K562 (cell line): Measurements from ENCODE around the gene RDH14. TPM values are rescaled to one million over a fixed set of nuclear protein-coding genes. Genes with fewer than 3 reads are reported as not detected.
A peak's percentile ranks its signal among the peaks of the same experiment; 100 is the strongest.

Experiments
- ATAC-seq: fragments of 200-7000 bp; cut with Tn5 transposase; 3 replicates; pipeline ENCODE4 v1.9.1; 2020; ENCODE audit warnings: moderate library complexity
- BruUV-seq: library from RNA; stranded (reverse); fragments of 400-500 nt; replicated peaks from 2 replicates; lab custom pipeline; 2021; lab: Mats Ljungman, UMichigan
- CTCF ChIA-PET: fragments of 300-600 bp; formaldehyde crosslinking; extraction: SDS; loops from one replicate; lab custom pipeline; 2021; ENCODE audit warnings: low intra/inter-chr PET ratio; lab: Yijun Ruan, JAX
- POLR2A ChIA-PET: fragments of 300-600, 350-650 bp; sonication (Branson Sonifier 250); formaldehyde crosslinking; extraction: SDS; loops from one replicate; lab custom pipeline; 2021; ENCODE audit warnings: antibody characterized with exemption, inconsistent platforms; lab: Yijun Ruan, JAX
- DNase-seq, 4 experiments: peaks; one replicate each; pipeline versions ENCODE4 v3.0.0 to v3.0.0-alpha.2; 2011 to 2018; ENCODE audit warnings: low spot score in 3 of 4, mixed read lengths in 3 of 4; ENCODE audit errors: extremely low read depth in 1 of 4
- FAIRE-seq: peaks from 2 replicates; lab custom pipeline; 2011; peaks lifted over from hg19 to GRCh38; lab: Jason Lieb, UNC
- H2AFZ ChIP-seq: 2 replicates; pipeline ENCODE4 v1.6.0; 2011; ENCODE audit warnings: low read depth, low read length, control low read depth, inconsistent platforms
- H3K27ac ChIP-seq: fragments of 200-600 bp; 3 replicates; pipeline ENCODE4 v1.8.0; 2011; ENCODE audit warnings: low read depth, mild to moderate bottlenecking, control low read depth, inconsistent platforms, low read length, moderate library complexity, mixed read lengths; ENCODE audit errors: extremely low read depth
- H3K27me3 ChIP-seq, 2 experiments: fragments of 300-600 bp in 1 of 2; 2 replicates in 1 of 2; 3 replicates in 1 of 2; pipeline versions ENCODE4 v1.6.0 to v1.8.0; 2011; ENCODE audit warnings: inconsistent platforms in 2 of 2, low read length in 2 of 2, mild to moderate bottlenecking in 1 of 2, mixed read lengths in 1 of 2, moderate library complexity in 1 of 2; ENCODE audit not compliant: control insufficient read depth in 2 of 2, insufficient read depth in 2 of 2
- H3K36me3 ChIP-seq: fragments of 300-600 bp; 3 replicates; pipeline ENCODE4 v1.8.0; 2011; ENCODE audit warnings: mild to moderate bottlenecking, low read length, inconsistent platforms; ENCODE audit not compliant: control insufficient read depth, insufficient read depth
- H3K4me1 ChIP-seq, 2 experiments: fragments of 200-600 bp in 1 of 2; replicated peaks in 1 of 2; 2 replicates in 1 of 2; 3 replicates in 1 of 2; pipeline versions ENCODE4 v1.5.1 to v1.8.0; 2011; ENCODE audit warnings: inconsistent platforms in 2 of 2, low read length in 2 of 2, mild to moderate bottlenecking in 1 of 2, mixed read lengths in 1 of 2, moderate library complexity in 1 of 2; ENCODE audit not compliant: control insufficient read depth in 2 of 2, insufficient read depth in 2 of 2
- H3K4me2 ChIP-seq: 2 replicates; pipeline ENCODE4 v1.6.1; 2011; ENCODE audit warnings: low read length, control low read depth, inconsistent platforms, mixed read lengths; ENCODE audit not compliant: insufficient read depth
- H3K4me3 ChIP-seq: fragments of 200-600 bp; sonication (generic), shearing (Covaris generic); 2 replicates; pipeline ENCODE4 v1.5.1; 2016; ENCODE audit warnings: control low read depth, inconsistent platforms
- H3K79me2 ChIP-seq: fragments of 200-600 bp; 3 replicates; pipeline ENCODE4 v1.8.0; 2011; ENCODE audit warnings: low read length, inconsistent platforms; ENCODE audit not compliant: control insufficient read depth, insufficient read depth
- H3K9ac ChIP-seq, 2 experiments: 2 replicates each; pipeline versions ENCODE4 v1.6.0 to v1.6.1; 2011; ENCODE audit warnings: low read depth in 2 of 2, low read length in 2 of 2, control low read depth in 1 of 2, inconsistent platforms in 1 of 2, mild to moderate bottlenecking in 1 of 2, mixed read lengths in 1 of 2; ENCODE audit not compliant: insufficient read depth in 1 of 2
- H3K9me1 ChIP-seq: one replicate; pipeline ENCODE4 v1.6.0; 2011; ENCODE audit warnings: inconsistent platforms, mild to moderate bottlenecking, low read length, moderate library complexity; ENCODE audit not compliant: control insufficient read depth, insufficient read depth
- H3K9me3 ChIP-seq: replicated peaks from 2 replicates; pipeline ENCODE4 v1.5.1; 2011; ENCODE audit warnings: low read depth, low read length, inconsistent platforms; ENCODE audit not compliant: control insufficient read depth, insufficient read depth
- H4K20me1 ChIP-seq: replicated peaks from 2 replicates; pipeline ENCODE4 v1.6.1; 2011; ENCODE audit warnings: low read length, inconsistent platforms, mixed read lengths; ENCODE audit not compliant: control insufficient read depth, insufficient read depth
- ATF1 ChIP-seq, 2 experiments: fragments of 450-650 bp in 1 of 2; IDR thresholded peaks; 2 replicates each; pipeline ENCODE4 v1.6.1; 2016; ENCODE audit warnings: missing compliant biosample characterization in 1 of 2, missing genetic modification characterization in 1 of 2
- CBX3 ChIP-seq, 2 experiments: IDR thresholded peaks; 1 replicate in 1 of 2; 2 replicates in 1 of 2; pipeline ENCODE4 v1.6.1; 2012; ENCODE audit warnings: inconsistent platforms in 2 of 2, low read length in 2 of 2, borderline replicate concordance in 1 of 2, control low read depth in 1 of 2
- EZH2 ChIP-seq: IDR thresholded peaks from 2 replicates; pipeline ENCODE4 v1.6.1; 2012; ENCODE audit warnings: low read depth, mild to moderate bottlenecking, inconsistent platforms, low read length, borderline replicate concordance
- GTF2E2 ChIP-seq: fragments of 200-800 bp; sonication (Bioruptor generic); IDR thresholded peaks from 2 replicates; pipeline ENCODE4 v1.6.1; 2016; ENCODE audit warnings: missing genetic modification characterization, missing compliant biosample characterization
- NFRKB ChIP-seq: fragments of 450-650 bp; IDR thresholded peaks from 2 replicates; pipeline ENCODE4 v1.6.1; 2016; ENCODE audit warnings: low read depth
- NR2C2 ChIP-seq, 2 experiments: fragments of 200-800 bp in 1 of 2; sonication (Bioruptor generic) in 1 of 2; sonication (generic) in 1 of 2; formaldehyde crosslinking in 1 of 2; IDR thresholded peaks; 2 replicates each; pipeline versions ENCODE4 v1.6.1 to v1.8.0; 2016 to 2022; ENCODE audit warnings: mild to moderate bottlenecking in 1 of 2, missing compliant biosample characterization in 1 of 2, missing genetic modification characterization in 1 of 2, missing genetic modification reagents in 1 of 2
- PHTF2 ChIP-seq: fragments of 250-450 bp; sonication (Bioruptor Pico); IDR thresholded peaks from 2 replicates; pipeline ENCODE4 v1.5.0; 2021; ENCODE audit warnings: mild to moderate bottlenecking
- POLR2A ChIP-seq: fragments of 450-650 bp; conservative IDR thresholded peaks from 2 replicates; pipeline ENCODE4 v1.6.1; 2016
- SMAD1 ChIP-seq: fragments of 150-350 bp; IDR thresholded peaks from 2 replicates; pipeline ENCODE4 v1.6.1; 2014; ENCODE audit warnings: low read length, low read depth; ENCODE audit not compliant: partially characterized antibody
- TAF9B ChIP-seq: fragments of 450-650 bp; IDR thresholded peaks from 2 replicates; pipeline ENCODE4 v1.6.1; 2018; ENCODE audit warnings: mild to moderate bottlenecking; ENCODE audit not compliant: partially characterized antibody
- TEAD2 ChIP-seq: fragments of 450-650 bp; IDR thresholded peaks from 2 replicates; pipeline ENCODE4 v1.6.1; 2016; ENCODE audit warnings: missing genetic modification characterization, control low read depth, missing compliant biosample characterization
- ZBTB33 ChIP-seq: sonication (generic); formaldehyde crosslinking; IDR thresholded peaks from 2 replicates; pipeline ENCODE4 v1.8.1; 2023; ENCODE audit warnings: mild to moderate bottlenecking, missing genetic modification reagents
- ZNF140 ChIP-seq: fragments of 250-450 bp; sonication (Bioruptor Pico); IDR thresholded peaks from 2 replicates; pipeline ENCODE4 v1.8.0; 2021; ENCODE audit warnings: moderate library complexity, mild to moderate bottlenecking, inconsistent platforms
- ZNF143 ChIP-seq: sonication (generic); formaldehyde crosslinking; IDR thresholded peaks from 2 replicates; pipeline ENCODE4 v1.9.0; 2022; ENCODE audit warnings: mild to moderate bottlenecking, missing genetic modification reagents
- WGBS: fragments of 100-300 bp; shearing (Covaris generic); methylation state at CpG from one replicate; pipeline ENCODE4 v1.1.6; 2016; ENCODE audit warnings: low coverage, mixed read lengths; ENCODE audit not compliant: insufficient coverage; ENCODE audit errors: missing lambda C conversion rate; 5-methylcytosine and 5-hydroxymethylcytosine counted together
- in situ Hi-C: fragments of 300-500 bp; cut with MboI; formaldehyde crosslinking; loops from 4 replicates; pipeline ENCODE4 v1.15.0; 2018; ENCODE audit warnings: inconsistent platforms, mixed read lengths
- intact Hi-C: fragments of 100-400 bp; cut with micrococcal nuclease; formaldehyde crosslinking; loops from 2 replicates; pipeline ENCODE4 v1.14.2; 2022
- polyA plus RNA-seq, 8 experiments: library from polyadenylated mRNA; depleted of rRNA in 4 of 8; stranded (reverse) in 5 of 8; unstranded in 3 of 8; fragments of >200 nt; fragmentation: Nextera tagmentation in 2 of 8; fragmentation: Illumina TruSeq in 1 of 8; extraction: Ambion mirVana in 2 of 8; extraction: Trizol in 1 of 8; gene quantifications; 2 replicates each; pipeline versions ENCODE4 v1.2.1 to v1.2.3, GENCODE V29; 2011 to 2014; ENCODE audit warnings: inconsistent platforms in 1 of 8, missing spikeins in 1 of 8
- total RNA-seq, 7 experiments: library from RNA; depleted of rRNA in 6 of 7; stranded (reverse); fragments of >200 nt in 6 of 7; fragmentation: Illumina TruSeq in 2 of 7; extraction: Trizol in 2 of 7; gene quantifications; 2 replicates each; pipeline versions ENCODE4 v1.2.1 to v1.2.3, GENCODE V29; 2011 to 2021; ENCODE audit warnings: low replicate concordance in 1 of 7

The RDH14 gene
- total and polyA plus RNA-seq, 9 of the 15 experiments (the other 6 are each of a cell fraction or from before 2014, with no cell fraction given), result 6.7 to 26.2 (median 20.9) TPM

GRCh38 chr2:18566145-18566769 lies 5.8 kb upstream of the RDH14 start:
- no peak overlapping the region for H2AFZ ChIP-seq
- H4K20me1 ChIP-seq, result no peaks in the 10 kb centered on the region
- no peaks in the 10 kb centered on the region for H3K79me2 ChIP-seq
- no peak overlapping the region for H3K4me2 ChIP-seq
- no peaks in the 10 kb centered on the region for H3K27me3 ChIP-seq
- no TSS peak for BruUV-seq
- FAIRE-seq, result no peak
- POLR2A ChIA-PET, result no interaction called here
- no peak for TF ChIP-seq CBX3 (IDR thresholded peaks at IDR 0.05; ENCODE audit: borderline replicate concordance in 1 of 2, low read length in 2 of 2)
- no peak for TF ChIP-seq PHTF2 (CRISPR knock-in tag)
- TF ChIP-seq, all 486 proteins: peak for 0
- ATAC-seq, result no peak
- intact Hi-C loops (no loop called here), in situ Hi-C loops (no loop called here)
- no peaks in the 10 kb centered on the region for H3K9me1 ChIP-seq
- H3K4me1 ChIP-seq, result no peaks in the 10 kb centered on the region
- no peaks in the 10 kb centered on the region for H3K36me3 ChIP-seq
- CTCF ChIA-PET, result no interaction called here
- WGBS, result 0% methylated on average over 1 of the region's 1 CpG
- H3K27ac ChIP-seq, result no peak overlapping the region
- no peak overlapping the region for H3K9ac ChIP-seq
- DNase-seq, result no peak
- H3K9me3 ChIP-seq, result no peaks in the 10 kb centered on the region
- H3K4me3 ChIP-seq, result no peak overlapping the region

- in situ Hi-C loops, result no loop called here
- H3K27ac ChIP-seq, result peak overlapping the region; percentile 83; the same call in 1 of the 3 replicates
- TF ChIP-seq NFRKB (peak; percentile 48; the same call in 1 of the 2 replicates), ZBTB33 (CRISPR knock-in tag) (0 out of 2 replicates have a peak, but pooled peaks have one; percentile 4), TAF9B (peak; percentile 7), GTF2E2 (tag) (0 out of 2 replicates have a peak, but pooled peaks have one; percentile 59), ATF1 (CRISPR knock-in tag; IDR thresholded peaks at IDR 0.05) (no peak), ATF1 (tag; IDR thresholded peaks at IDR 0.05) (peak; percentile 48; the same call in 1 of the 2 replicates), EZH2 (no peak), ZNF140 (CRISPR knock-in tag) (no peak), ZNF143 (CRISPR knock-in tag) (peak; percentile 0; the same call in 1 of the 2 replicates), SMAD1 (peak; percentile 20), TEAD2 (no peak), NR2C2 (CRISPR knock-in tag; IDR thresholded peaks at IDR 0.05) (no peak), NR2C2 (tag; IDR thresholded peaks at IDR 0.05) (peak; percentile 59; the same call in 1 of the 2 replicates), POLR2A (peak; percentile 56; the same call in 1 of the 2 replicates)
Observed at GRCh38 chr2:18560797-18561085, 288 bp upstream of the RDH14 start.

More at GRCh38 chr2:18560797-18561085, 288 bp upstream of the RDH14 start:
- POLR2A ChIA-PET, result interaction anchor here (0.6 to 1.3 kb wide), 5 partner anchors 12 to 1861 kb away, joined by 3 to 7 read pairs (median 3); no protein-coding TSS in a partner anchor
- ATAC-seq (no peak), DNase-seq (no peak), FAIRE-seq (no peak)
- Histone ChIP-seq H3K4me3 (peak overlapping the region; percentile 92), H3K9ac (peak overlapping the region; percentile 82 to 94; a peak in 2 of 4 replicates), H3K9me3 (no peaks in the 10 kb centered on the region), H3K36me3 (peaks cover 3% of the 10 kb centered on the region), H4K20me1 (no peaks in the 10 kb centered on the region), H2AFZ (peak overlapping the region; percentile 93), H3K79me2 (peaks cover 39% of the 10 kb centered on the region), H3K4me2 (peak overlapping the region; percentile 85), H3K4me1 (peaks cover 9 to 15% of the 10 kb centered on the region in 2 experiments; a peak in 3 of 5 replicates), H3K9me1 (no peaks in the 10 kb centered on the region), H3K27me3 (no peaks in the 10 kb centered on the region)
- intact Hi-C loops, result no loop called here
- BruUV-seq, result no TSS peak
- CTCF ChIA-PET, result no interaction called here
- 12% methylated on average over 3 of the region's 3 CpGs for WGBS
